ENCODE data around the gene JUND.

The JUND gene

GRCh38 chr19:18274219-18274780, 7.1 kb downstream of the JUND start, which contains the start of gene IQCN:
TSS of gene IQCN (minus strand) at chr19:18274452. CDS start at chr19:18269478, 4,974 bp downstream.
- TF ChIP-seq SUZ12 (IDR thresholded peaks at IDR 0.05; ENCODE audit: extremely low read depth, insufficient read depth, insufficient read length): no peak
- no peak for TF ChIP-seq ZNF274 (IDR thresholded peaks at IDR 0.05; ENCODE audit: low read depth, low read length)
- TF ChIP-seq YY1 (IDR thresholded peaks at IDR 0.05; ENCODE audit: insufficient read depth, insufficient read length): no peak
- H3K9ac ChIP-seq (ENCODE audit: insufficient read length, low read depth): no peak within 1 kb of the TSS
- no peak for DNase-seq (ENCODE audit: low read depth, low spot score)
- no peak within 1 kb of the TSS for H3K4me3 ChIP-seq (ENCODE audit: insufficient read length, low read depth)
- H3K9me3 ChIP-seq (ENCODE audit: insufficient read depth, low read length): no peaks in the 10 kb centered on the region
- H3K27me3 ChIP-seq (ENCODE audit: insufficient read depth, insufficient read length): no peaks in the 10 kb centered on the region
- H3K36me3 ChIP-seq (ENCODE audit: insufficient read depth, insufficient read length, low read length): peaks cover 31% of the 10 kb centered on the region
- H3K4me1 ChIP-seq (ENCODE audit: insufficient read depth, insufficient read length): peaks cover 15% of the 10 kb centered on the region

GRCh38 chr19:18273561-18274218, 7.7 kb downstream of the JUND start:
- H3K9ac ChIP-seq (ENCODE audit: insufficient read length, low read depth): no peak overlapping the region
- H3K27me3 ChIP-seq (ENCODE audit: insufficient read depth, insufficient read length): no peaks in the 10 kb centered on the region
- DNase-seq (ENCODE audit: low read depth, low spot score): no peak
- no peaks in the 10 kb centered on the region for H3K9me3 ChIP-seq (ENCODE audit: insufficient read depth, low read length)
- H3K36me3 ChIP-seq (ENCODE audit: insufficient read depth, insufficient read length, low read length): peaks cover 29% of the 10 kb centered on the region
- TF ChIP-seq SUZ12 (IDR thresholded peaks at IDR 0.05; ENCODE audit: extremely low read depth, insufficient read depth, insufficient read length) (no peak), YY1 (IDR thresholded peaks at IDR 0.05; ENCODE audit: insufficient read depth, insufficient read length) (no peak), ZNF274 (IDR thresholded peaks at IDR 0.05; ENCODE audit: low read depth, low read length) (no peak)
- H3K4me1 ChIP-seq (ENCODE audit: insufficient read depth, insufficient read length): peaks cover 13% of the 10 kb centered on the region
- H3K4me3 ChIP-seq (ENCODE audit: insufficient read length, low read depth): no peak overlapping the region

- H3K4me3 ChIP-seq (ENCODE audit: insufficient read length, low read depth): no peak overlapping the region
- H3K36me3 ChIP-seq (ENCODE audit: insufficient read depth, insufficient read length, low read length): peaks cover 39% of the 10 kb centered on the region
- H3K9ac ChIP-seq (ENCODE audit: insufficient read length, low read depth): no peak overlapping the region
- H3K4me1 ChIP-seq (ENCODE audit: insufficient read depth, insufficient read length): peaks cover 5% of the 10 kb centered on the region
- DNase-seq (ENCODE audit: low read depth, low spot score): no peak
- H3K27me3 ChIP-seq (ENCODE audit: insufficient read depth, insufficient read length): no peaks in the 10 kb centered on the region
- no peaks in the 10 kb centered on the region for H3K9me3 ChIP-seq (ENCODE audit: insufficient read depth, low read length)
- TF ChIP-seq ZNF274 (IDR thresholded peaks at IDR 0.05; ENCODE audit: low read depth, low read length) (no peak), SUZ12 (IDR thresholded peaks at IDR 0.05; ENCODE audit: extremely low read depth, insufficient read depth, insufficient read length) (no peak), YY1 (IDR thresholded peaks at IDR 0.05; ENCODE audit: insufficient read depth, insufficient read length) (no peak)
Measured at GRCh38 chr19:18271433-18271841, 10.0 kb downstream of the JUND start.

- no peaks in the 10 kb centered on the region for H3K9me3 ChIP-seq (ENCODE audit: insufficient read depth, low read length)
- no peaks in the 10 kb centered on the region for H3K27me3 ChIP-seq (ENCODE audit: insufficient read depth, insufficient read length)
- H3K4me3 ChIP-seq (ENCODE audit: insufficient read length, low read depth): no peak overlapping the region
- TF ChIP-seq ZNF274 (IDR thresholded peaks at IDR 0.05; ENCODE audit: low read depth, low read length): no peak
- TF ChIP-seq YY1 (IDR thresholded peaks at IDR 0.05; ENCODE audit: insufficient read depth, insufficient read length): no peak
- TF ChIP-seq SUZ12 (IDR thresholded peaks at IDR 0.05; ENCODE audit: extremely low read depth, insufficient read depth, insufficient read length): no peak
- no peak overlapping the region for H3K9ac ChIP-seq (ENCODE audit: insufficient read length, low read depth)
- H3K4me1 ChIP-seq (ENCODE audit: insufficient read depth, insufficient read length): peaks cover 5% of the 10 kb centered on the region
- peaks cover 44% of the 10 kb centered on the region for H3K36me3 ChIP-seq (ENCODE audit: insufficient read depth, insufficient read length, low read length)
- no peak for DNase-seq (ENCODE audit: low read depth, low spot score)
Measured at GRCh38 chr19:18270326-18270725, 11.1 kb downstream of the JUND start.

- Histone ChIP-seq H3K9me3 (ENCODE audit: insufficient read depth, low read length) (no peaks in the 10 kb centered on the region), H3K27me3 (ENCODE audit: insufficient read depth, insufficient read length) (no peaks in the 10 kb centered on the region), H3K4me1 (ENCODE audit: insufficient read depth, insufficient read length) (peaks cover 2% of the 10 kb centered on the region), H3K9ac (ENCODE audit: insufficient read length, low read depth) (no peak overlapping the region), H3K4me3 (ENCODE audit: insufficient read length, low read depth) (no peak overlapping the region), H3K36me3 (ENCODE audit: insufficient read depth, insufficient read length, low read length) (peaks cover 50% of the 10 kb centered on the region)
- no peak for TF ChIP-seq YY1 (IDR thresholded peaks at IDR 0.05; ENCODE audit: insufficient read depth, insufficient read length)
- TF ChIP-seq ZNF274 (IDR thresholded peaks at IDR 0.05; ENCODE audit: low read depth, low read length): no peak
- no peak for TF ChIP-seq SUZ12 (IDR thresholded peaks at IDR 0.05; ENCODE audit: extremely low read depth, insufficient read depth, insufficient read length)
- DNase-seq (ENCODE audit: low read depth, low spot score): no peak
Measured at GRCh38 chr19:18269070-18269723, 12.2 kb downstream of the JUND start.

- no peak overlapping the region for H3K4me3 ChIP-seq (ENCODE audit: insufficient read length, low read depth)
- TF ChIP-seq YY1 (IDR thresholded peaks at IDR 0.05; ENCODE audit: insufficient read depth, insufficient read length) (no peak), ZNF274 (IDR thresholded peaks at IDR 0.05; ENCODE audit: low read depth, low read length) (no peak), SUZ12 (IDR thresholded peaks at IDR 0.05; ENCODE audit: extremely low read depth, insufficient read depth, insufficient read length) (no peak)
- peaks cover 51% of the 10 kb centered on the region for H3K36me3 ChIP-seq (ENCODE audit: insufficient read depth, insufficient read length, low read length)
- H3K9ac ChIP-seq (ENCODE audit: insufficient read length, low read depth): no peak overlapping the region
- no peaks in the 10 kb centered on the region for H3K9me3 ChIP-seq (ENCODE audit: insufficient read depth, low read length)
- H3K27me3 ChIP-seq (ENCODE audit: insufficient read depth, insufficient read length): peaks cover 3% of the 10 kb centered on the region
- H3K4me1 ChIP-seq (ENCODE audit: insufficient read depth, insufficient read length): no peaks in the 10 kb centered on the region
- no peak for DNase-seq (ENCODE audit: low read depth, low spot score)
Measured at GRCh38 chr19:18266771-18267686, 14.4 kb downstream of the JUND start.

Data from NT2/D1 (cell line).